Dermis microvascular lymphatic vessel endothelial cell (primary cell): ENCODE results near the gene WDR48. TPM values are rescaled to one million over a fixed set of nuclear protein-coding genes. Genes with fewer than 3 reads are reported as not detected.

Experiments
- DNase-seq, 2 donors: peaks; one replicate each; pipeline versions ENCODE4 v3.0.0 to v3.0.0-alpha.2; 2010; ENCODE audit warnings: low read depth in 2 of 2
- total RNA-seq: library from RNA; depleted of rRNA; stranded (reverse); fragments of >200 nt; gene quantifications from 2 replicates; pipeline ENCODE4 v1.2.1, GENCODE V29; 2014

Gene WDR48
- total RNA-seq, 1 donor from 2014 or later = 31.5 TPM

DNA sequence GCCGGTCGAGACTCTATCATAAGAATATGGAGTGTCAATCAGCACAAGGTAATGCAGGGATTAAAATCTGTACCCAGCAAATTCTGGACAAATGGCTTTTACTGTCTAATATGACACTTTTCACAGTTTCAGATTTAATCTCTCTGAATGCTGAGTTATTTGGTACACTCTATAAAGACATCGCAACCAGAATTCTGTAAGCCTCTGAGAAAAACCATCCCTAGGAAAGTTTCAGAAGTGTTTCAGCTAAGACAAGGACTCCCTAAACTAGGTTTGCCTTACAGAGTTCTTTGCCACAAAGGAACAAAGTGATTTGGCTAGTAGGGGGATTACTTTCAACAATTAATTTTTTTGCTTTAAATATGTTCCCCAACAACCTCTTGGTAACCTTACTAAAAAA lies 11.3 kb downstream of the WDR48 start:
- no peak for DNase-seq

- no peak for DNase-seq
Measured at GRCh38 chr3:39064646-39065045, 12.8 kb downstream of the WDR48 start.

GRCh38 chr3:39065197-39065596 lies 13.4 kb downstream of the WDR48 start:
- peak in 1 of 2 donors; percentile 34 for DNase-seq

DNA sequence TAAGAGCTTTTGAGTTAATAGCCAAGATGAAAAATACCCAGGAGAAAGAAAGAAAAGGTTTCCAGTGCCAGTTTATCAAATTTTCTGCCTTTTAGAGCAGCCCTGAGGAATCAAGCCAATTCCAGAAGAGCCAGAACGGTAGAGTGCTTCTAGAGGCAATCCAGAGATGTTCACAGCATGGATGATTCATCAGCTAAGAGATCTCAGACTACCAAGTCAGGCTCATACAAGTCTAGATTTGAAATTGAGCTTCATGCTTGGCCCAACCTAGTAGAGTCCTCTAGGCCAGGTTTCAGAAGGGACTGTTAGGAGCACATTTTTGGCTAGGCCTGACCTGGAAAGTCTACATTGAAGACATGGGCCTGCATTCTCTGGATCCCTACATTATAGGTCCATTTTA lies 15.5 kb downstream of the WDR48 start:
- DNase-seq = no peak

GRCh38 chr3:39068556-39068955 lies 16.7 kb downstream of the WDR48 start:
- no peak for DNase-seq

DNA sequence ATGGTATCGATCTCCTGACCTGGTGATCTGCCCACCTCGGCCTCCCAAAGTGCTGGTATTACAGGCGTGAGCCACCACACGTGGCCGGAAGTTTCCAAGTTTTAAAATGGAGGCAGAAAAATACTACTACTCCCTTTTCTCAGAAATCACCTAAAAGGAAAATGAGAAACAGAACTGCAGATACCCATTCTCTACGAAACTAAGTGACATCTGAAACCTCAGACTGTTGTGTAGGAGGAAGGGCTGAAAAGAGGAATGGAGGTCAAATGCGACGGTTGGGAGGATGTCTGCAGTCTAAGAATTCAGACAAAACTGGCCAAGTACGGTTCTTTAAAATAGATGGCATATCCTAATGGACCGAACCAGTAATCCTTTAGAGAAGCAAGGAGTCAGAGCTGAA lies 24.1 kb downstream of the WDR48 start:
- DNase-seq = no peak

GRCh38 chr3:39079530-39079929 lies 27.7 kb downstream of the WDR48 start:
- DNase-seq = no peak

- no peak for DNase-seq
Measured at GRCh38 chr3:39080026-39080425, 28.2 kb downstream of the WDR48 start.

GRCh38 chr3:39082666-39083313 lies 31.0 kb downstream of the WDR48 start:
- DNase-seq = no peak

DNA sequence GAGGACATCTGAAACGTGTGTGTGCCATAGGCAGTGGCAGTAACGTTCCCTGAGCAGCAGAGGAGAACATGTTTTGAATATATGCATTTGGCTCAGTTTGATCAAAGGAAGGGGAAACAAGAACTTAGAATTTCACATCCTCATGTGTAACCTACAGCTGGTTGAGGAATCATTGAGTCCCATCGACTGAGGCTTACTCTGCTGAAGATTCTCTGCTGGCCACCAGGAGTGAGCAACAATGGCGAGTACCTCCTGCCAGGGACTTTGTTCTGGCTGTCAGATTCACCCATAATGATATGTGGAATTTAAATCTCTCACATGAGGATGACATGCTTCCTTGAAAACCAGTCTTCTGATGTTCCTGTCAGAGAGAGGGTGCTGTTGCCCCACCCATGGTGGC lies 34.3 kb downstream of the WDR48 start:
- no peak for DNase-seq

DNA sequence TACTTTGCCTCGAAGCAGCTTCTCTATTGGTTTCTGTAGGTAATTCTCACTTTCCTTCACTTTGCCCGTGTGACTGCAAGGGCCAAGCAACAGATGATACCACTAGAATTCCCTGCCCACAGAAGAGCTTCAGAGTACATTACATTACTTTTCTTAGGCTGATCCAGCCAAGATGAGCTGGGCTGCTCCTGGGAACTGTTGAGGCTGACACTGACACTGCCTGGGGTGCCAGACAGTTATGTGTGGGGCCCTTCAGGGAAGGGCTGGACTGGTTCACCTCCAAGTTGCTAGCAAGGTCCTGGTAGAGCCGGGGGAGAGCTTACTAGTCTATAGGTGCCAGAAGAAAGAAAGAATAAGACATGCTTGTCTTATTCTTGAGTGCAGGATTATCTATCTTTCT lies 36.6 kb downstream of the WDR48 start:
- no peak for DNase-seq

GRCh38 chr3:39088889-39089288 lies 37.1 kb downstream of the WDR48 start:
- DNase-seq = peak in 1 of 2 donors; percentile 12

DNA sequence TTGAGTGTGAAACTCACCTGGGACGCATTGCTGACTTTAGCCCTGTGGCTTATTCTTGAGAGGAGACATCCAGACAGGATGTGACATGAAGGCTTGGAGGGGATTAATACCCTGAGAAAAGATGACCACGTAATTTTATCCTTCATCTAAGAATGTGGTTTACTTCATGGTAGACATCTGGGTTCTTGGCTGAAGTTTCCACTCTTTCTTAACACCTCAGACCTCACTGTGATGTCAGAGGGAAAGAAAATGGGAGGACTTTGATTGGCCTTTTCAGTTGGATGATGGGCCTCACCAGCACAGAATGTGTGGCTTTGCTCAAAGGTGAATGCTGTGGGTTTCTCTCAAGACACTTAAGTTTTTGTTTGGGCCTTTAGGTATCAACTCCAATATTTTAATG lies 39.1 kb downstream of the WDR48 start:
- DNase-seq = no peak

DNA sequence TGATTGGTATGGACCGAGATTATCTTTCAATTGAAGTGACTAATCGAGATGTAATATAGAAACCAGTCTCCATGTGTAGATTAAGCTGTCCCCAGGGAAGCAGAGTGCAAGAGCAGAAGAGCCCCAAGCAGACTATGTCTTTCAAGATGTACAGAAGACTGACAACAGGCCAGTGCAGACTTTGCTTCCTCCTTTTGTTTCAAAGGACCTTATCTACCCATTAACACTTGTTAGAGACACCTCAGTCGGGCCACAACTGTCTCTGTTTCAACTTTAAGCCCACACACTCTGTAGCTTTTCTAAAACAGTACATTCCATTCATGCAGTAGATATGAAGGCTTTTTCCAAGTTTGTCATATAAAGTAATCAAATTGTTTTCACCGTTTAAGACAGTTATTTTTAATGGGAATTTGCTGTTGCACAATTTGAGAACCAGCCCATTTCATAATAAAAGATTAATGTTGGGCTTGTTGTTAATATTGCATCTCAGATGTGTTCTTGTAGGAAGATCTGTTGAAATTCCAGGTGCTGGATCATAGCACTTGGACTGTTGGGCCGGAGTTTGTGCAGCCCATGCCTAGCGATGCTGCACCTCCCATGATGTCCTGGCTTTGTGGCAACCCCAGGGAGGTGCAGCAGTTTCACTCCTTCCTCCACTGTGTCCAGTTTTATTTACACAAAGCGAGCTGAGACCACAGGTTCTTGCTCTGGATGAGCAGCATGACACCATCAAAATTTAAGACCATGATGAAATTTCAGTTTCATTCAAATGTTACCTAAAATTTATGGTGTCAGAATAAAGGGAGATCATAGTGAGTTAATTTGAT lies 43.2 kb downstream of the WDR48 start:
- no peak for DNase-seq

GRCh38 chr3:39095778-39096177 lies 44.0 kb downstream of the WDR48 start:
- no peak for DNase-seq

GRCh38 chr3:39096775-39097174 lies 45.0 kb downstream of the WDR48 start:
- DNase-seq = peak in 1 of 2 donors; percentile 40

DNA sequence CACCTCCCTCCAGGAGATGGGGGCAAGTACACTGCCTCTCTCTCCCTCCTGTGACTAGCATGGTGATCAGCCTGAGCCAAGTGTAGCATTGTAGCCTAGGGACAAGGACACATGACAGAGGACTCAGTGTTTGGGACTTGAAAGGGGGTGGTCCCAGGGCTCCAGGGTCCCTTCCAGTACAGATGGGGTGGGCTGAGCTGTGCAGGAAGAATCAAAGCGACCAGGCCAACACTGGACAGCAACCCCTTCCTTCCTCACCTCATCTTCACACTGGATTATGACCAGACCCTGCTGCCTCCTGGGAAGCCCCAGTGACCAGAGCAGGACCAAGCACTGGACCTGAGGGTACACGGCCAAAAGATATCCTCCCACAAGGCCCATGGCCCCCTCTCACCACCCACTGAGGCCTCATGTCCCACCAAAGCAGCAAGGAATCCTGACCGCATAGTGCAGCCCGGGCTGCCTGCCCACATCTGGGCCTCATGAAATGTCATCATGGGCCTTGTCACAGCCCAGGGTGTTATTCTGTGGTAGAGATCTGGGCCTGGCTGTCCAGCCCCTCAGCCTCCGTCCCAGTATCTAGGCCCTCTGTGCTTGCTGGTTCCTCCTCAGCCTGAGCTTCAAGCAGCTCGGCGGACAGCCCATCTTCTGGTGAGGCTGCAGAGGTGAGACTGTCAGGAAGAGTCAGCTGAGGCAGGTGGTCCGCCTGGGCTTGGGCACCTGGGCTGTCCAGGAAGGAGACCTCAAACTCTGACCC lies 46.1 kb downstream of the WDR48 start:
- no peak for DNase-seq

- no peak for DNase-seq
Measured at GRCh38 chr3:39098473-39099000, 46.7 kb downstream of the WDR48 start.

DNA sequence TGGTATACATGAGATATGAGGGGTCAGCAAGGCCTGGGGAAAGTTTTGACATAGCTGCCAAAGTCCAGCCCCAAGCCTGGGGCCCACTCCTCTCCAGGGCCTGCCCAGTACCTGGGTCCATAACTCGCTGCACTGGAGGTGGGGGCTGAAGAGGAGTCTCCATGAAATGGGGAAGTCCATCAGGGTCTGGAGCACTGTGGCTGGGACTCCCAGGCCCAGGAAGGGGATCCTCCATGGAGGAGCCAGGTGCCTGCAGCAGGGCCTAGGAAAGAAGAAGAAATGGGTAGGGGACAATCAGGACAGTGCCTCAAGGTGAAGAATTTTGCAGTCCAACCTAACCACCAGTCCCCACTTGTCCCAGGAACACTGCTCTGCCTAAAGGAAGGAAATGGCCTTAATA lies 47.4 kb downstream of the WDR48 start:
- no peak for DNase-seq

GRCh38 chr3:39099738-39100499 lies 48.1 kb downstream of the WDR48 start:
- no peak for DNase-seq

DNA sequence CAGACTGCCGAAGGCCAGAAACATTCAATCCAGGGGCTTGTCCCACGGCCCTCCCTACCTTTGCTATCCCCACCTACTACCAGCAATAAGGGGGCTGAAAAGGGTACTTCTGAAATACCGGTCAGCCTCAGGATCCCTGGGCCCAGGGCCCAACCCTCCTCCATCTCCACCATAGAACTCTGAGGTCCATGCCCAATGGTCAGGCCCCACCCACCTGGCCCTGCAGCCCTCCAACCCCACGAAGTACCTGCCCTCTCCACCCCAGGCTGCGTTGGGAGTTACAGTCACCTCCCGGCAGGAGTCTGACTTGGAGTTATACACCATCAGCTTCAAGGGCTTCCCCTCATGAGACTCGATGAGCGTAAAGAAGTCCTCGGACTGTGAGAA lies 48.7 kb downstream of the WDR48 start:
- DNase-seq = no peak
